GM19099 (cell line): ENCODE results near the gene INPP4A.

Experiments
- POLR2A ChIP-seq: IDR thresholded peaks from 3 replicates; pipeline ENCODE4 v1.6.1; 2011; ENCODE audit warnings: low read depth; ENCODE audit not compliant: insufficient read length; ENCODE audit errors: extremely low read depth

Gene INPP4A

DNA sequence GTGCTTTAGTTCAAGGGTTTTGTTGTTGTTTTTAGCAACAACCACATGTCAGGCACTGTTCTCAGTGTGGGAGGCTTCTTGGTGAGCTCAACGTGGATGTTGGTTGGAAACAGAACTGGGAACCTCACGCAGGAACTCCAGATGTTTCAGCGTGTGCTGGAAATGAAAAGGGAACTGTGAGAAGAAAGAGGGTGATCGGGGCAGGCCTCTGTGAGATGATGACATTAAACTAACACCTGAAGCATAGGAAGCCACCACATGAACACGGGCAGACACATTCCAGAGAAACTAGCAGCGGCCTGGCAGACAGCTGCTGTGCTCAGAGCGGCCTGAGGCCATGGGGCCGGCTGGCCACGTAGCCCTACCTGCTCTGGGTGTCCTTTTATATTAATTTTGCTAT, 97.2 kb downstream of the INPP4A start:
- TF ChIP-seq POLR2A, result no peak

DNA sequence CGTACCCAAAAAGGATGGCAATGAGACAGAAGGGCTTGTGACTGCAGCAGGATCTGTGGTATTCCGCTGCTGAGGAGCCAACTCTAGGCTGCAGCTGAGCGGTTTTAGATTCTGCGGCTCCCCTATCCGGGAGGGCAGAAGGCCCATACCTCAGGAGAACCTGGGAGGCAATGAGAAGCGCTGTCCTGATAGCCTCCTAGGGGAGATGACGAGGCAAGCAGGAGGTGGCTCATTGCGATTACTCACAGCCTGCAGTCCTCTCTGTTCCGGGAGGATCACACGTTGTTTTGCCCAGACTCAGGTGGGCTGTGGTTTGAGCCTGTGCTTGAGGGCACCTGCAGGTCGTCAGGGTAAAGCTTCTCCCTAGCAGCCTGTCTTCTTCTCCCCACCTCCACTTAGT, 98.6 kb downstream of the INPP4A start:
- TF ChIP-seq POLR2A, result no peak

DNA sequence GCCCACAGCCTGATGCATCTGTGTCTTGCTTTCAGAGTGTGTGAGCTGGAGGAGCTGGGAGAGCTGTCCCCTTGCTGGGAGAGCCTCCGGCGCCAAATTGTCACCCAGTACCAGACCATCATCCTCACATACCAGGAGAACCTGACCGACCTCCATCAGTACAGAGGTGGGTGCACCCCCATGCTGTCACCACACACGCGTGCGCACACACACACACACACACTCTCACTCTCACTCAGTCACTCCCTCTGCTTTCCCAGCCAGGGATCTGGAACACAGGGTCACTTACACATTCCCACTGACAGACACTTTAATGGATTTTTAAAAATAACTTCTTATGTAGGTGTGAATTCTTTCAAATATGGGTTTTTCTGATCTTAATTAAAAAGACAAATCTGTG, 99.2 kb downstream of the INPP4A start:
- TF ChIP-seq POLR2A, result no peak

DNA sequence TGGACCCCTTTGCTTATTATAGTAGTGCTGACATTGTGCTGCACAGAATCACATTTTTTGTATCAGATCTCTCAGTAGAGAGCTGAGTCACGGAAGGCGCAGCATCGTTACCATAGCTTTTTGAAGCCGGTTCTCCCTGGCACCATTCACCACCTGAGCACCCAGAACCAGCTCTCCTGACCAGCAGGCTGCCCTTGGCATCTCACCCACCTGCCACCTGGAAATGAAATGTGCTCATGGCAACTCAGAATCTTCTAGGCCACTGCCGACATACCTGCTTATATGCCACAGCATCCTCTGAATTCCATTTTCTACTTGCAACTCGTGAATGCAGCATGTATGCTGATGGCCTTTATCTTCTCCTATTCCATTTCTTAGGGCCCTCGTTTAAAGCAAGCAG, 100.9 kb downstream of the INPP4A start:
- TF ChIP-seq POLR2A, result no peak

DNA sequence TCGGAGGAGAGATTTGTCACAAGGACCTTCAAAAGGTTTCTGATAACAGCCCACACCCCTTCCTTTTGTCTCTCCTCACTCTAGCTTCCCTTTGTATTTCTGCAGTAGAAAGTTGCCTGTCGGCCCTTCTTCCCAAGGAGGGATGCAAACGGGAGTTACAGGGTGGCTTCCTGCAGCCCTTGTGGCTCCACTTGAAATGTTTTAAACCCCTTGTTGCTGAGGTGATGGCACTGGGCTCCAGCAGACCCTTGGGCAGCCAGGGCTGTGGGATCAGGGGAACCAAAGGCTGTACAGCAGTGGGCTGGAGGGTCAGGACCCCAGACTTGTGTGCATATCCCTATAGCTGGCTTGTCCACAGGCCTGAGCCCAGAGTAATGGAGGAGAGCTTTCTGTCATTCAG, 101.5 kb downstream of the INPP4A start:
- no peak for TF ChIP-seq POLR2A

DNA sequence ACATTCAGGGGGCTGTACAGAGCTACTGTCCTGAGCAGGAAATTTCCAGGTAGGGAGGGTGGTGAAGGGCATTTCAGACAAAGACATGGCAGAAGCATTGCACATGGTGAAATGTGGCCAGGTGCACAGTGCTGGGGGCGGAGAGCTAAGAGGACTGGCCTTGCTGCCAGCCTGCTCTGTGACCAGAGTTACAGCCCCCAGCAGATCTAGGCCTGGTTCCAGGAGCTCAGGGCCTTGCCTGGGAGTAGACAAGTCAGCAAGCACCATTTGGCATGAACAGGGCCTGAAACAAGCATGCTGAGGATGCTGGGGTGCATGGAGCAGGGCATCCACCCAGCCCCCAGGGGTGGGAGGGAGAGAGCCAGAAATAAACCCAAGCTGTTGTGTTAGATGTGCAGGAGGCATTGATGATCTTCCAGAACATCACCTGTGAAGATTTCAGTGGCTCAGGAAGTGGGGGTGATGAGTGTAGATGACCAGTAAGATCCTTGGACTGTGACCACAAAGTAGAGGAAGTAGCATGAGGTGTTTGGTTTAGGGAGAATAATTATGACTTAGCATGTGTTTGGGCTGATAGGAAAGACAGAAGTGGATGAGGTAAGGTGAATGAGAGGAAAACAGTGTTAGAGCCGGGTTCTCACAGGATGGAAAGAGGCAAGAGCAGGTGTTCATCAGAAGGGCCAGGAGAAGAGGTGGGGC, 102.6 kb downstream of the INPP4A start:
- TF ChIP-seq POLR2A, result no peak

DNA sequence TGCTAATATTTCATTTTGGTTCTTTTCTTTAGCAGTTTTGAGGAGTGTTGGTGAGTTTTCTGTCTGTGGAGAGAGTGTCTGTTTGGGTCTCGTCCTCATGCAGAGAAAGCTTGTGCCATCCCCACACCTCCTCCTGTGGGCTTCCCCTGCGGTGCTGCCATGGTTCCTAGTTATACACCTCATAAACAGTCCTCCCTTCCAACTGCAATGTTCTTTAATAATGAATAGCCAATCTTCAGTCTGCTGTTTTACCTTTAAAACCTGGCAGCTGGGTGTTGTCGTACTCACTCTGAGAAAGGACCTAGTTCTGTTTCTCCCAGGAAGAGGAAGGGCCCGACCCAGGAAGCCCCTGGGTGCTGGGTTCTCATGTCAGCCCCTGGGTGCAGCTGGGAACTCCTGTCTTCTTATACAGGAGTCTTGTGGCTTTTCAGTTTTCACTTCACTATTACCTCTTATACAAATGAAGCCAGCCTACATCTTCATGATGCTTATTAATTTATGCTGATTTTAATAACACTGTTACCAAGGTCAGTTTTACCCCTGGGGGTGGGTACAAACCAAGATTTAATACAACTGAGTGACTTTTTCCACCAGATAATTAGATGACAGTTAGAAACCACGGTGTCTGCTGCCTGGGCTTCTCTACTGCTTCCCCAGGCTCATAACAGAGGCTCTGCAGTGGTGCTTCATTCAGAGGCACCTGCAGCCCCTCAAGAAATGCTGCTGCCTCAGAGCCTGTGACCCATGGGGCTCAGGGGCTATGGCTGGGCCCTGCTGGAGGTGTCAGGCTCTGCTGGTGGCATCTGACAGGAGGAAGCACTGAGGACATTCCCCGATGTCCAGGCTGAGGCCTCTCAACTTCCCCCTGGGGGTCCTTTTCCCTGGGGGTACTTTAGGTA, 104.5 kb downstream of the INPP4A start:
- no peak for TF ChIP-seq POLR2A

DNA sequence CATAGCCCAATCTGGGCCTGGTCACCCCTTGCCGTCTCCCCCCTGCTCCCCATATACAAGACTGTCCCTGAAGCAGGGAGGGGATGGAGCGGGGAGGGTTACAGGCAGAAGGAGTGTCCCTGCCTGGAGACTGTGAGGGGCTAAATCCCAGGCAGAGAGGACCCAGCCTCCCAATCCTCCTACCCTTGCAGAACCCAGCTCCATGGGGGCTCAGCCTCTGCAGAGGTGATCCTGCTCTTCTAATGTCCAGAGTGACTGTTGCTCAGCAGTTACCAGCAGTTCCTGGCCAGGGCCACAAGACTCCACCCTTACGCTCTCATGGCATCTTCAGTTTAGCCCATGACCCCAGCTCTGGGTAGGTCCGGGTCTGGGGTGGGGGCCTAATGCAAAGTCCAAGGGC, 105.5 kb downstream of the INPP4A start:
- TF ChIP-seq POLR2A, result no peak

DNA sequence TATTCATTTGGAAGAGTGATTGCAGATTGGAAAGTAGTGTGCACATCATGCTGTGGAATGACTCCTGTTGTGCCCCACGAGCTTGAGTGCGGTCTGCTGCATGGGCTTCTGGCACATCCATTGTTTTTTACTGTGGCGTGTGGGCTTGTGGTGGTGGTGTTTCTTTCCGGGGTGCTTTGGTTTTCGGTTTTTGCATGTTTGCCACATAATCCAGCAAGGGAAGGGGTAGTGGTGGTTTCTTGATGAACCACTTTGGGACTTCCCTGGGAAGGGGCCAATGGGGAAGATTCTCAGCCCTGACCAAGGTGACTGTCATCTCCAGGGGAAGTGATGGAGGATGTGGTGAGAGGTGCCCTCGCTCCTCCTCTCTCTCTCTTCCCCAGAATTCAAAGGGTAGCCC, 106.7 kb downstream of the INPP4A start:
- TF ChIP-seq POLR2A, result no peak

DNA sequence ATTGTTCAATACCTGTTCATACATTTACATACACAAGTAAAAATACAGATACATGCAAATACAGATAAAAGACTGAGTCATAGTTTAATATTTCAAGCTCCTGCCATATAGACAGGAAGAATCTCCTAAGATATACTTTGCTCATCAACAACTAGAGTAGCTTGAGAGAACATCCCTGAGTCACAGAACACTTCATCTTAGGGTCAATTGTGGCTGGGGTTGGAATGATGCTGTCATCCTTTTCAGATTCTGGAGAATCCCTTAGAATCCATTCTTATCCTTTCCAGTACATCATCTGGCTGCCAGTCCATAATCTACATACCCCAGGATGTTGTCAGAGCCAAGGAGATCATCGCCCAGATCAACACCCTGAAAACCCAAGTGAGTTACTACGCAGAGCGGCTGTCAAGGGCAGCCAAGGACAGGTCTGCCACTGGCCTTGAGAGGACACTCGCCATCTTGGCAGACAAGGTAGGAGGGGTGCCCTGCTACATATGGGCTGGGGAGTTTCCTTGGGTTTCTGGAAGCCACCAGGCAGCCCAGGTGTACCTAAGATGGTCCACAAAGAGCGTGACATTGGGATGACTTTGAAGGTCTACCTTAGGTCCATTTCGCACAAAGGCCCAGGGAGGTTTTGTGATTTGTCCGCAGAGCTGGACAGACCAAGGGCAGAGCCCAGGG, 108.0 kb downstream of the INPP4A start:
- TF ChIP-seq POLR2A, result no peak

DNA sequence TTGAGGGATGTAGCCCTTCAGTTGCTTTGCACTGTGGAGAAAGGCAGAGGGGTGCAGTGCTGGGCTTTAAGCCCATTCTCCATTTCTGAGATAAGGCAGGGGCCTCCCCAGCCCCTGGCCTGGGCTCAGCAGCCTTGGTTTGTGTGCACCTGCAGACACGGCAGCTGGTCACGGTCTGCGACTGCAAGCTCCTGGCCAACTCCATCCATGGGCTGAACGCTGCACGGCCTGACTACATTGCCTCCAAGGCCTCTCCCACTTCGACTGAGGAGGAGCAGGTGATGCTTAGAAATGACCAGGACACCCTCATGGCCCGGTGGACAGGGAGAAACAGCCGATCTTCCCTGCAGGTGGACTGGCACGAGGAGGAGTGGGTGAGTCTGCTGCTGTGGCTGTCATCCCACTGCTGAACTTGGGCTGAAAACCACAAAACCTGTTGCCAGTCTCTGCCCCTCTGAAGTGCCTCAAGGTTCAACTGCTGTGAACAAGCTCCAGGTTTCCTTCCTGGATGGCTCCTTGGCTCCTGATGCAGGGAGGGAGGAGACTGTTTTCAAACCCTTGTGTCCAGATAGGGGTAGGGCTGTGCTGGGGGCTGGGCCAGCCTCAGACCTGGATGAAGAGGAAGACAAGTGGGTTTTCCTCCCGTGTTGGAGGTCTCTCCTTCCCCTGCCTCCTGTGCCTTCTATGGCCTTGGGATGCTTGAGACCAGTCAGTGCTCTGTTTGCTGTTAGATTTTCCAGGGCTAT, 109.6 kb downstream of the INPP4A start:
- no peak for TF ChIP-seq POLR2A

DNA sequence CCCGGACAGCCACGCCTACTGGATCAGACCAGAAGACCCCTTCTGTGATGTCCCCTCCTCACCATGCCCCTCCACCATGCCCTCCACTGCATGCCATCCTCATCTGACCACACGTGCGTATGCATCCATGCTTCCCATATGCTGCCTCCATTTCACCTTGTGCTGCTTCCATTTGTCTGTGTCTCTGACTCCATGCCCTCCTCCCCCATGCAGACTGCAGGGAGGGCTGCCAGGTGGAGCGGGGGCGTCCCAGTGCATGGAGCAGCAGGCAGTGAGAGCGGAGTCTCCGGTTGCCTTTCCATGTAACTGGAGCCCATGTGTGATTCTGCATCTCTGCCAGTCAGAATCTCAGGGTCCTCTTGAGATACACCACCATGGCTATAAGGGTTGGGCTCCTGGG, 111.0 kb downstream of the INPP4A start:
- TF ChIP-seq POLR2A, result no peak

DNA sequence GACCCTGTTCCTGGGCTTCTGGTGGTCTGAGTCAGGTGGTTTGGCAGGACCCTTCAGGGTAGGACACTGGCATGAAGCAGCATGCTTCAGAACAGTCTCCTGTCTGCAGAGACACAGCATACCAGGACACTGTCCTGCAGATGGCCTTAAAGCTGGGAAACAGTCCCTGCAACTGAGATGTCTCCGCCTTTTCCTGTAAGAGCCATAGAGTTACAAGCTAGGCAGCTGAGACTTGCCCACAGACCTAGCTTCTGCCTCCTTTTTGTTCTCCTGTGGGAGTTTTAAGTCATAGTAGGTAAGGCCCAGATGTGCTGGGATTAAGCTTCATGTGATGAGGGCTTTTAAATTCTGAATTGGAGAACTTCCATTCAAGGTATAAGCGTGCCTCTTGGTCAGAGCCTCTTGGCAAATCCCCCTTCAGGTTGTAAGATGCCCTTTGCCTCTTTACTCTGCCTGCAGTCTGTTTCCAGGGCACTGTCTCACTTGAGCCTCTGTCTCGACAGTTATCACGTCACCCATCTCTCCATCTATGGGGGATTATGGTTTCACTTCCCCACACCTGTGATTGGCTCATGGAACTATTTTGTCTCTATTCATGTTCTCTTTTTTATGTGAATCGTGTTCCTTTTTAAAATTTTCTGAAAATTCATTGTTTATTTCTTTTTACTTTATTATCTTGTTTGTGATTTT, 111.8 kb downstream of the INPP4A start:
- no peak for TF ChIP-seq POLR2A

DNA sequence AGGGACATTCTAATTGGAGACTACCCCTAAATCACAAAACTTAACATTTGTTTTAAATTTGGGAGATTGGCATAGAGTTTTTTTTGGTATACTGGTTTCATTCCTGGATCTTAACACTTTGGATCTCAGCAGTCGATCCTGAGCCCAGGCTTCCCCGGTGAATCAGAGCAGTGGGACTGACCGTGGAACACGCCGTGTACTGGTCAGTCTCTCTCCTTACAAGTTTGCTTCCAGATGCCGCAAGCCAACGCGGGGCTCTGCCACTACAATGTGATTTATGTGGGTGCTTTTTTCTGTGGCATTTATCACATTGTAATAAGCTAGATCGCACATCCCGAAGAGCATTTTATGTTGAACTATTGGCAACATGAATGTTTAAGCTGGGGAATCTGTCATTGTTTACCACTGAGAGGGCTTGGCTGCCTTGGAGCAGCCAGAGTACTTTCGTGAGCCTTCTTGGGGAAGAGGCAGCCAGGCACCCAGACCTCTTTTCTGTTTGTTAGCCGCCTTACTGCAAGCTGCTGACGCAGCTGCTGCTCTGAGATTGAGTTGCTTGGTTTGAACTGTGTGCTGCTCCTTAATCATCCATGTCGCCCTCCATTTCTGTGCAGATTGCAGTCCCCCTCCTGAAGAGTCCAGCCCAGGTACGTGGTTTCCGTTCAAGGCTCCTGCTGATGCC, 114.3 kb downstream of the INPP4A start:
- TF ChIP-seq POLR2A, result no peak
